GM23338 (cell line): Measurements from ENCODE around the gene CCT5. TPM values are rescaled to one million over a fixed set of nuclear protein-coding genes. Genes with fewer than 3 reads are reported as not detected.

ENCODE experiments used
- ATAC-seq: fragments of 200-7000 bp; cut with Tn5 transposase; 3 replicates; pipeline ENCODE4 v1.9.1; 2020
- DNase-seq: peaks from one replicate; pipeline ENCODE4 v3.0.0-alpha.2; 2015; ENCODE audit warnings: low spot score
- H2AFZ ChIP-seq: fragments of 200-600 bp; sonication (generic); 2 replicates; pipeline ENCODE4 v1.8.0; 2016; ENCODE audit warnings: antibody characterized with exemption, mild to moderate bottlenecking, moderate library complexity
- H3F3A ChIP-seq: fragments of 200-600 bp; sonication (generic); replicated peaks from 2 replicates; pipeline ENCODE4 v1.8.0; 2017; ENCODE audit warnings: antibody characterized with exemption, mixed run types, low read depth
- H3K27ac ChIP-seq: fragments of 200-600 bp; sonication (generic); 2 replicates; pipeline ENCODE4 v1.6.1; 2016; ENCODE audit warnings: low read depth
- H3K27me3 ChIP-seq: fragments of 200-600 bp; sonication (generic); 2 replicates; pipeline ENCODE4 v1.8.0; 2016; ENCODE audit warnings: mild to moderate bottlenecking, mixed run types, moderate library complexity; ENCODE audit not compliant: insufficient read depth
- H3K36me3 ChIP-seq: fragments of 200-600 bp; sonication (generic); 2 replicates; pipeline ENCODE4 v1.8.0; 2016; ENCODE audit warnings: mild to moderate bottlenecking; ENCODE audit not compliant: insufficient read depth
- H3K4me1 ChIP-seq: fragments of 200-600 bp; sonication (generic); 2 replicates; pipeline ENCODE4 v1.8.0; 2016; ENCODE audit warnings: mild to moderate bottlenecking, moderate library complexity; ENCODE audit not compliant: insufficient read depth
- H3K4me2 ChIP-seq: fragments of 200-600 bp; sonication (generic); 2 replicates; pipeline ENCODE4 v1.7.1; 2017; ENCODE audit warnings: mixed run types
- H3K4me3 ChIP-seq: fragments of 200-600 bp; sonication (generic); 2 replicates; pipeline ENCODE4 v1.6.1; 2016; ENCODE audit warnings: mixed run types
- H3K79me2 ChIP-seq: fragments of 200-600 bp; sonication (generic); replicated peaks from 2 replicates; pipeline ENCODE4 v1.8.0; 2017; ENCODE audit warnings: mild to moderate bottlenecking; ENCODE audit not compliant: insufficient read depth
- H3K9me2 ChIP-seq: fragments of 200-600 bp; sonication (generic); 2 replicates; pipeline ENCODE4 v1.8.0; 2017; ENCODE audit not compliant: insufficient read depth
- H4K20me1 ChIP-seq: fragments of 200-600 bp; sonication (generic); replicated peaks from 2 replicates; pipeline ENCODE4 v1.8.0; 2017; ENCODE audit warnings: mild to moderate bottlenecking; ENCODE audit not compliant: insufficient read depth
- H3K27ac Mint-ChIP-seq: 2 replicates; pipeline ENCODE4 v1.8.0; 2020; ENCODE audit warnings: inconsistent platforms, mild to moderate bottlenecking, moderate library complexity, mixed read lengths
- H3K27me3 Mint-ChIP-seq: 3 replicates; pipeline ENCODE4 v1.8.0; 2022; ENCODE audit warnings: low read depth, mild to moderate bottlenecking, moderate library complexity, mixed read lengths, inconsistent platforms; ENCODE audit not compliant: insufficient read depth, poor library complexity
- H3K36me3 Mint-ChIP-seq: 3 replicates; pipeline ENCODE4 v1.8.0; 2021; ENCODE audit warnings: low read depth, mild to moderate bottlenecking, inconsistent platforms, moderate library complexity, mixed read lengths
- H3K4me1 Mint-ChIP-seq: 3 replicates; pipeline ENCODE4 v1.8.0; 2020; ENCODE audit warnings: mild to moderate bottlenecking, inconsistent platforms, mixed read lengths
- H3K4me3 Mint-ChIP-seq: 3 replicates; pipeline ENCODE4 v1.8.0; 2021; ENCODE audit warnings: moderate library complexity, mild to moderate bottlenecking, inconsistent platforms, mixed read lengths
- H3K9me3 Mint-ChIP-seq: 3 replicates; pipeline ENCODE4 v1.8.0; 2020; ENCODE audit warnings: moderate library complexity, mild to moderate bottlenecking, inconsistent platforms, mixed read lengths
- EZH2phosphoT487 ChIP-seq: fragments of 200-600 bp; sonication (generic); IDR thresholded peaks from one replicate; pipeline ENCODE4 v1.8.1; 2018; ENCODE audit warnings: antibody characterized with exemption; ENCODE audit not compliant: unreplicated experiment
- JUNB ChIP-seq: IDR thresholded peaks from one replicate; pipeline ENCODE4 v1.6.1; 2016; ENCODE audit warnings: antibody characterized with exemption; ENCODE audit not compliant: unreplicated experiment
- NANOG ChIP-seq: IDR thresholded peaks from 2 replicates; pipeline ENCODE4 v1.6.1; 2016; ENCODE audit warnings: antibody characterized with exemption, borderline replicate concordance
- POLR2AphosphoS5 ChIP-seq: IDR thresholded peaks from 2 replicates; pipeline ENCODE4 v1.6.1; 2016; ENCODE audit warnings: antibody characterized with exemption, low read depth
- STAT1 ChIP-seq: IDR thresholded peaks from one replicate; pipeline ENCODE4 v1.6.1; 2016; ENCODE audit warnings: antibody characterized with exemption; ENCODE audit not compliant: unreplicated experiment
- ZNF114 ChIP-seq: fragments of 250-450 bp; sonication (Bioruptor Pico); IDR thresholded peaks from 2 replicates; pipeline ENCODE4 v1.5.0; 2020; ENCODE audit warnings: mild to moderate bottlenecking, moderate library complexity
- polyA plus RNA-seq: library from polyadenylated mRNA; unstranded; fragments of >200 nt; fragmentation: Nextera tagmentation; extraction: Ambion mirVana; gene quantifications from 2 replicates; pipeline ENCODE4 v1.2.1, GENCODE V29; 2016
- total RNA-seq: library from RNA; depleted of rRNA; stranded (reverse); fragments of >200 nt; shearing (Covaris generic); gene quantifications from 2 replicates; pipeline ENCODE4 v1.2.3, GENCODE V29; 2014
- TF ChIP-seq, protein P1 (sequence below): IDR thresholded peaks from one replicate; pipeline ENCODE4 v1.6.1; 2018; ENCODE audit warnings: antibody characterized with exemption; ENCODE audit not compliant: unreplicated experiment
- TF ChIP-seq, protein P2 (sequence below), 2 experiments: fragments of 200-600 bp in 1 of 2; sonication (generic) in 1 of 2; conservative IDR thresholded peaks; 2 replicates each; pipeline versions ENCODE4 v1.5.1 to v1.6.1; 2016 to 2017; ENCODE audit warnings: antibody characterized with exemption in 2 of 2, low read depth in 2 of 2, mild to moderate bottlenecking in 2 of 2, moderate library complexity in 1 of 2
- TF ChIP-seq, protein P3 (sequence below): IDR thresholded peaks from 2 replicates; pipeline ENCODE4 v1.6.1; 2016; ENCODE audit warnings: antibody characterized with exemption

Gene CCT5
- total and polyA plus RNA-seq, 2 experiments from 2014 or later: 576 to 661 TPM

DNA sequence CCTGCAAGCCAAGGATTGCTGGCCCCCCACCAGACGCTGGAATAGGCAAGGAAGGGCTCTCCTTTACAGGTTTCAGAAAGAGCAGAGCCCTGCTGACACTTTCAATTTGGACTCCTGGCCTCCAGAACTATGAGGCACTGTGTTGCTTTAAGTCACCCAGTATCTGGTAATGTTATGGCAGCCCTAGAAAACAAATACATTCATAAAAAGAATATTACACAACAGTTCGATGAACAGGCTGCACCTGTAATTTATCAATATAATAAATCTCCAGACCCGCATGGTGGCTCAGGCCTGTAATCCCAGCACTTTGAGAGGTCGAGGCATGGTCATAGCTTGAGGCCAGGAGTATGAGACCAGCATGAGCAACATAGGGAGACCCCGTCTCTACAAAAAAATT is 50.2 kb downstream of the CCT5 start (continued):
- TF ChIP-seq, protein P1, sequence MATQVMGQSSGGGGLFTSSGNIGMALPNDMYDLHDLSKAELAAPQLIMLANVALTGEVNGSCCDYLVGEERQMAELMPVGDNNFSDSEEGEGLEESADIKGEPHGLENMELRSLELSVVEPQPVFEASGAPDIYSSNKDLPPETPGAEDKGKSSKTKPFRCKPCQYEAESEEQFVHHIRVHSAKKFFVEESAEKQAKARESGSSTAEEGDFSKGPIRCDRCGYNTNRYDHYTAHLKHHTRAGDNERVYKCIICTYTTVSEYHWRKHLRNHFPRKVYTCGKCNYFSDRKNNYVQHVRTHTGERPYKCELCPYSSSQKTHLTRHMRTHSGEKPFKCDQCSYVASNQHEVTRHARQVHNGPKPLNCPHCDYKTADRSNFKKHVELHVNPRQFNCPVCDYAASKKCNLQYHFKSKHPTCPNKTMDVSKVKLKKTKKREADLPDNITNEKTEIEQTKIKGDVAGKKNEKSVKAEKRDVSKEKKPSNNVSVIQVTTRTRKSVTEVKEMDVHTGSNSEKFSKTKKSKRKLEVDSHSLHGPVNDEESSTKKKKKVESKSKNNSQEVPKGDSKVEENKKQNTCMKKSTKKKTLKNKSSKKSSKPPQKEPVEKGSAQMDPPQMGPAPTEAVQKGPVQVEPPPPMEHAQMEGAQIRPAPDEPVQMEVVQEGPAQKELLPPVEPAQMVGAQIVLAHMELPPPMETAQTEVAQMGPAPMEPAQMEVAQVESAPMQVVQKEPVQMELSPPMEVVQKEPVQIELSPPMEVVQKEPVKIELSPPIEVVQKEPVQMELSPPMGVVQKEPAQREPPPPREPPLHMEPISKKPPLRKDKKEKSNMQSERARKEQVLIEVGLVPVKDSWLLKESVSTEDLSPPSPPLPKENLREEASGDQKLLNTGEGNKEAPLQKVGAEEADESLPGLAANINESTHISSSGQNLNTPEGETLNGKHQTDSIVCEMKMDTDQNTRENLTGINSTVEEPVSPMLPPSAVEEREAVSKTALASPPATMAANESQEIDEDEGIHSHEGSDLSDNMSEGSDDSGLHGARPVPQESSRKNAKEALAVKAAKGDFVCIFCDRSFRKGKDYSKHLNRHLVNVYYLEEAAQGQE: no peak
- TF ChIP-seq, protein P2, sequence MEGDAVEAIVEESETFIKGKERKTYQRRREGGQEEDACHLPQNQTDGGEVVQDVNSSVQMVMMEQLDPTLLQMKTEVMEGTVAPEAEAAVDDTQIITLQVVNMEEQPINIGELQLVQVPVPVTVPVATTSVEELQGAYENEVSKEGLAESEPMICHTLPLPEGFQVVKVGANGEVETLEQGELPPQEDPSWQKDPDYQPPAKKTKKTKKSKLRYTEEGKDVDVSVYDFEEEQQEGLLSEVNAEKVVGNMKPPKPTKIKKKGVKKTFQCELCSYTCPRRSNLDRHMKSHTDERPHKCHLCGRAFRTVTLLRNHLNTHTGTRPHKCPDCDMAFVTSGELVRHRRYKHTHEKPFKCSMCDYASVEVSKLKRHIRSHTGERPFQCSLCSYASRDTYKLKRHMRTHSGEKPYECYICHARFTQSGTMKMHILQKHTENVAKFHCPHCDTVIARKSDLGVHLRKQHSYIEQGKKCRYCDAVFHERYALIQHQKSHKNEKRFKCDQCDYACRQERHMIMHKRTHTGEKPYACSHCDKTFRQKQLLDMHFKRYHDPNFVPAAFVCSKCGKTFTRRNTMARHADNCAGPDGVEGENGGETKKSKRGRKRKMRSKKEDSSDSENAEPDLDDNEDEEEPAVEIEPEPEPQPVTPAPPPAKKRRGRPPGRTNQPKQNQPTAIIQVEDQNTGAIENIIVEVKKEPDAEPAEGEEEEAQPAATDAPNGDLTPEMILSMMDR (conservative IDR thresholded peaks at IDR 0.05; ENCODE audit: low read depth in 2 of 2): no peak
- TF ChIP-seq EZH2phosphoT487 (no peak), STAT1 (no peak), NANOG (no peak), POLR2AphosphoS5 (no peak)
- TF ChIP-seq, protein P3, sequence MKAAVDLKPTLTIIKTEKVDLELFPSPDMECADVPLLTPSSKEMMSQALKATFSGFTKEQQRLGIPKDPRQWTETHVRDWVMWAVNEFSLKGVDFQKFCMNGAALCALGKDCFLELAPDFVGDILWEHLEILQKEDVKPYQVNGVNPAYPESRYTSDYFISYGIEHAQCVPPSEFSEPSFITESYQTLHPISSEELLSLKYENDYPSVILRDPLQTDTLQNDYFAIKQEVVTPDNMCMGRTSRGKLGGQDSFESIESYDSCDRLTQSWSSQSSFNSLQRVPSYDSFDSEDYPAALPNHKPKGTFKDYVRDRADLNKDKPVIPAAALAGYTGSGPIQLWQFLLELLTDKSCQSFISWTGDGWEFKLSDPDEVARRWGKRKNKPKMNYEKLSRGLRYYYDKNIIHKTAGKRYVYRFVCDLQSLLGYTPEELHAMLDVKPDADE: no peak

DNA sequence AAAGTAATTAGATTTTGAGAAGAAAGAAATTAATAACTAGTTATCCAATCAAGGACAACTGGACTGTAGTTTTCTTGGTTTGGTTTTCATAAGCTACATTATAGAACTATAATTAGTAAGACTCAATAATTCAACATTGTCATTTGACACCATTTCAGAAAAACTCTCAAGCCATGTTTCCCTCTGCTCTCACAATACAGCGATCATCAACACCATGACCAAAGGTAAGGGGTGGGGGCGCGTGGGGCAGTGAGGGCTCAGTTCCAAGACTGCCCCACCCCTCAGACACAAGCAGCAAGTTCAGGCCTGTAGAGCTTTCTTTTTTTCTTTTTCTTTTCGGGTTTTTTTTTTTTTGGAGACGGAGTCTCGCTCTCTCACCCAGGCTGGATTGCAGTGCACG is 51.2 kb downstream of the CCT5 start:
- Histone ChIP-seq H3K4me2 (no peak overlapping the region), H2AFZ (no peak overlapping the region), H3K27ac (no peak overlapping the region), H3K4me1 (peaks cover 7% of the 10 kb centered on the region), H3K27me3 (no peaks in the 10 kb centered on the region), H3K9me2 (no peaks in the 10 kb centered on the region), H3K36me3 (no peaks in the 10 kb centered on the region; the same call in 1 of the 2 replicates), H3K4me3 (no peak overlapping the region), H3K79me2 (peaks cover 13% of the 10 kb centered on the region), H4K20me1 (peaks cover 6% of the 10 kb centered on the region; the same call in 1 of the 2 replicates), H3F3A (no peaks in the 10 kb centered on the region)
- no peak overlapping the region for H3K27ac Mint-ChIP-seq
- peaks cover 24% of the 10 kb centered on the region for H3K36me3 Mint-ChIP-seq
- H3K27me3 Mint-ChIP-seq: peaks cover 1% of the 10 kb centered on the region
- TF ChIP-seq NANOG (no peak), ZNF114 (CRISPR knock-in tag) (no peak), EZH2phosphoT487 (no peak), STAT1 (no peak), JUNB (no peak)
- TF ChIP-seq, protein P1: no peak
- TF ChIP-seq, protein P3: no peak
- DNase-seq: no peak
- H3K9me3 Mint-ChIP-seq: peaks cover 5% of the 10 kb centered on the region
- ATAC-seq: no peak
- H3K4me3 Mint-ChIP-seq: no peak overlapping the region
- H3K4me1 Mint-ChIP-seq: peaks cover 20% of the 10 kb centered on the region
